Keratinocyte (primary cell): ENCODE data around the gene SLC27A1. TPM values are rescaled to one million over a fixed set of nuclear protein-coding genes. Genes with fewer than 3 reads are reported as not detected.

Source experiments
- DNase-seq: peaks from one replicate; pipeline ENCODE4 v3.0.0-alpha.2; 2011; ENCODE audit warnings: low read depth, missing footprints, low spot score
- FAIRE-seq: peaks from 2 replicates; lab custom pipeline; 2011; peaks lifted over from hg19 to GRCh38; lab: Jason Lieb, UNC
- H2AFZ ChIP-seq: 2 replicates; pipeline ENCODE4 v1.6.0; 2012; ENCODE audit warnings: low read length, control low read depth, inconsistent platforms; ENCODE audit not compliant: control insufficient read depth
- H3K27ac ChIP-seq: 2 replicates; pipeline ENCODE4 v1.5.1; 2011; ENCODE audit warnings: low read length; ENCODE audit not compliant: control insufficient read depth, insufficient read depth
- H3K27me3 ChIP-seq: 3 replicates; pipeline ENCODE4 v1.6.0; 2011; ENCODE audit warnings: low read length; ENCODE audit not compliant: control insufficient read depth, insufficient read depth; ENCODE audit errors: extremely low read depth
- H3K36me3 ChIP-seq, 2 experiments: 2 replicates in 1 of 2; 3 replicates in 1 of 2; pipeline ENCODE4 v1.5.1; 2011; ENCODE audit warnings: low read length in 2 of 2, mild to moderate bottlenecking in 1 of 2; ENCODE audit not compliant: control insufficient read depth in 2 of 2, insufficient read depth in 2 of 2; ENCODE audit errors: extremely low read depth in 1 of 2
- H3K4me1 ChIP-seq: 3 replicates; pipeline ENCODE4 v1.5.1; 2011; ENCODE audit warnings: low read length; ENCODE audit not compliant: control insufficient read depth, insufficient read depth; ENCODE audit errors: extremely low read depth
- H3K4me2 ChIP-seq: 3 replicates; pipeline ENCODE4 v1.6.0; 2011; ENCODE audit warnings: low read depth, low read length; ENCODE audit not compliant: control insufficient read depth, insufficient read depth; ENCODE audit errors: extremely low read depth
- H3K4me3 ChIP-seq, 3 experiments: fragments of 200-600 bp in 1 of 3; sonication (generic) in 1 of 3; 2 replicates in 2 of 3; 3 replicates in 1 of 3; pipeline ENCODE4 v1.5.1; 2011 to 2016; ENCODE audit warnings: low read length in 3 of 3, mild to moderate bottlenecking in 3 of 3, control low read depth in 2 of 3, inconsistent platforms in 1 of 3, low read depth in 1 of 3, mixed read lengths in 1 of 3, mixed run types in 1 of 3, moderate library complexity in 1 of 3; ENCODE audit not compliant: control insufficient read depth in 2 of 3, insufficient read depth in 2 of 3; ENCODE audit errors: extremely low read depth in 1 of 3
- H3K79me2 ChIP-seq: 2 replicates; pipeline ENCODE4 v1.6.0; 2012; ENCODE audit warnings: low read length; ENCODE audit not compliant: control insufficient read depth, insufficient read depth
- H3K9ac ChIP-seq: 3 replicates; pipeline ENCODE4 v1.6.0; 2011; ENCODE audit warnings: low read length; ENCODE audit not compliant: control insufficient read depth, insufficient read depth; ENCODE audit errors: extremely low read depth
- H3K9me1 ChIP-seq: 3 replicates; pipeline ENCODE4 v1.6.0; 2011; ENCODE audit warnings: low read length; ENCODE audit not compliant: control insufficient read depth, insufficient read depth; ENCODE audit errors: extremely low read depth
- H3K9me3 ChIP-seq: 2 replicates; pipeline ENCODE4 v1.5.1; 2012; ENCODE audit warnings: low read depth, low read length; ENCODE audit not compliant: control insufficient read depth
- H4K20me1 ChIP-seq: 3 replicates; pipeline ENCODE4 v1.6.0; 2011; ENCODE audit warnings: low read length; ENCODE audit not compliant: control insufficient read depth, insufficient read depth; ENCODE audit errors: extremely low read depth
- CTCF ChIP-seq, 3 experiments: IDR thresholded peaks in 1 of 3; conservative IDR thresholded peaks in 1 of 3; optimal IDR thresholded peaks in 1 of 3; 2 replicates in 2 of 3; 3 replicates in 1 of 3; pipeline versions ENCODE3 to v1.5.1; 2011; ENCODE audit warnings: low read length in 3 of 3, mild to moderate bottlenecking in 3 of 3, moderate library complexity in 2 of 3, control low read depth in 1 of 3, inconsistent platforms in 1 of 3; ENCODE audit not compliant: insufficient read depth in 2 of 3; ENCODE audit errors: extremely low read depth in 1 of 3
- EZH2 ChIP-seq: IDR thresholded peaks from one replicate; pipeline ENCODE4 v1.6.1; 2012; ENCODE audit warnings: inconsistent platforms, mild to moderate bottlenecking, low read length, moderate library complexity
- dilution Hi-C: fragments of 300-500 bp; cut with MboI; formaldehyde crosslinking; loops from one replicate; pipeline ENCODE4 v1.7.0; 2020; ENCODE audit warnings: low sequenced_read_pairs; ENCODE audit not compliant: extremely low pct_ligation_motif_present
- polyA plus RNA-seq, 5 experiments: library from polyadenylated mRNA; depleted of rRNA in 3 of 5; stranded (reverse) in 3 of 5; stranded (forward) in 1 of 5; unstranded in 1 of 5; fragments of >200 nt; gene quantifications; 1 replicate in 1 of 5; 2 replicates in 3 of 5; 3 replicates in 1 of 5; pipeline versions ENCODE4 v1.2.1 to v1.2.3, GENCODE V29; 2011 to 2012; ENCODE audit warnings: missing spikeins in 2 of 5, low read depth in 1 of 5, low replicate concordance in 1 of 5

The SLC27A1 gene
- polyA plus RNA-seq, 1 donor (not counting 4 experiments of a cell fraction or from before 2014, with no cell fraction given): 8.4 TPM

- peaks cover 16% of the 10 kb centered on the region for H3K4me1 ChIP-seq
- TF ChIP-seq EZH2: no peak
- TF ChIP-seq CTCF (optimal IDR thresholded peaks at IDR 0.05 in 1 of 3, IDR thresholded peaks at IDR 0.05 in 1 of 3, conservative IDR thresholded peaks at IDR 0.05 in 1 of 3; ENCODE audit: extremely low read depth in 1 of 3, insufficient read depth in 2 of 3, low read length in 3 of 3): no peak
- no peaks in the 10 kb centered on the region for H3K9me3 ChIP-seq
- H3K27me3 ChIP-seq: no peaks in the 10 kb centered on the region
- no peak overlapping the region for H3K4me2 ChIP-seq
- H3K9ac ChIP-seq: no peak overlapping the region
- dilution Hi-C loops: no loop called here
- DNase-seq (no peak), FAIRE-seq (no peak)
- H3K79me2 ChIP-seq: peaks cover 3% of the 10 kb centered on the region
- no peaks in the 10 kb centered on the region for H4K20me1 ChIP-seq
- H2AFZ ChIP-seq: no peak overlapping the region
- H3K27ac ChIP-seq: no peak overlapping the region
- peaks cover 0 to 6% of the 10 kb centered on the region in 2 experiments for H3K36me3 ChIP-seq
- no peak overlapping the region for H3K4me3 ChIP-seq
- no peaks in the 10 kb centered on the region for H3K9me1 ChIP-seq
Observed at GRCh38 chr19:17486545-17487240, 16.4 kb downstream of the SLC27A1 start.

GRCh38 chr19:17487284-17488121, 17.2 kb downstream of the SLC27A1 start:
- Histone ChIP-seq H3K4me2 (no peak overlapping the region), H3K9ac (no peak overlapping the region), H3K79me2 (peaks cover 3% of the 10 kb centered on the region), H2AFZ (no peak overlapping the region), H3K4me3 (no peak overlapping the region), H3K27me3 (no peaks in the 10 kb centered on the region), H3K27ac (no peak overlapping the region), H3K9me1 (no peaks in the 10 kb centered on the region), H3K36me3 (peaks cover 0 to 6% of the 10 kb centered on the region in 2 experiments), H3K9me3 (no peaks in the 10 kb centered on the region), H4K20me1 (no peaks in the 10 kb centered on the region), H3K4me1 (peaks cover 16% of the 10 kb centered on the region)
- no peak for FAIRE-seq
- no peak for DNase-seq
- dilution Hi-C loops: no loop called here
- TF ChIP-seq CTCF (optimal IDR thresholded peaks at IDR 0.05 in 1 of 3, IDR thresholded peaks at IDR 0.05 in 1 of 3, conservative IDR thresholded peaks at IDR 0.05 in 1 of 3; ENCODE audit: extremely low read depth in 1 of 3, insufficient read depth in 2 of 3, low read length in 3 of 3): no peak
- TF ChIP-seq EZH2: no peak
